ENCODE results near the gene SYTL5.
"Not testable (repeated sequence)": the region's sequence is repeated elsewhere in the genome, so short reads cannot be mapped to it uniquely, and the experiment has no call there.

DNA sequence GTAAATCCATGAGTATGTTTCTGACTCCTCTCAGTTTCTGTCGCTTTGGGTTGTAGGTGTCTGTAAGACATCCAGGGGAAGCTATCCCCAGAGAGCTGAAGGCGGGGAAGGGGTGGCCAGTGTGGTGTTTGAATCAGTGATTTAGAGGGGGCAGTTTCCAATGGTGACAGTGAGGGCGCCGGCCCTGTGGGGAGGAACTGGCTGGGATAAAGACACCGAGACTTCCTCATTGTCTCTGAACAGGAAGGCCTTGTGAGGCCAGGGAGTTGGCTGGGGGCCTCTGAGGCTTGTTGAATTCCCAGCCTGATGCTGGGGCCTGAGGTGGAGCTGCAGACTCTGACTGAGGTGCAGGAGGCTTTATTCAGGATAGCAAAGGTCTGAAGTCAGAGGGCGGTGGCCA lies 15.1 kb upstream of the SYTL5 start:
- not testable (repeated sequence) for TF ChIP-seq EZH2 (IDR thresholded peaks at IDR 0.05); POLR2AphosphoS5 (IDR thresholded peaks at IDR 0.05; ENCODE audit: borderline replicate concordance, low read depth, low read length)

Measured in SK-N-MC (cell line).